ENCODE results near the gene TJP1.
"Not testable (repeated sequence)": the region's sequence is repeated elsewhere in the genome, so short reads cannot be mapped to it uniquely, and the experiment has no call there.

TJP1 gene

GRCh38 chr15:29698030-29698701, 124.1 kb downstream of the TJP1 start:
- no peak for DNase-seq

- DNase-seq = no peak
Observed at GRCh38 chr15:29696950-29697738, 125.1 kb downstream of the TJP1 start.

- DNase-seq = not testable (repeated sequence)
Observed at GRCh38 chr15:29696506-29696905, 125.8 kb downstream of the TJP1 start.

GRCh38 chr15:29695489-29696167, 126.6 kb downstream of the TJP1 start:
- no peak for DNase-seq

- DNase-seq = no peak
Observed at GRCh38 chr15:29693225-29693624, 129.0 kb downstream of the TJP1 start.

GRCh38 chr15:29692527-29692926, 129.7 kb downstream of the TJP1 start:
- DNase-seq = no peak

- no peak for DNase-seq
Observed at GRCh38 chr15:29690765-29691475, 131.3 kb downstream of the TJP1 start.

GRCh38 chr15:29689287-29689986, 132.8 kb downstream of the TJP1 start:
- no peak for DNase-seq

GRCh38 chr15:29688506-29689286, 133.6 kb downstream of the TJP1 start:
- DNase-seq = no peak

- no peak for DNase-seq
Observed at GRCh38 chr15:29687939-29688505, 134.2 kb downstream of the TJP1 start.

- DNase-seq = no peak
Observed at GRCh38 chr15:29687204-29687815, 135.0 kb downstream of the TJP1 start.

- DNase-seq = no peak
Observed at GRCh38 chr15:29686445-29687203, 135.6 kb downstream of the TJP1 start.

GRCh38 chr15:29686079-29686425, 136.2 kb downstream of the TJP1 start:
- no peak for DNase-seq

- no peak for DNase-seq
Observed at GRCh38 chr15:29685156-29686078, 136.9 kb downstream of the TJP1 start.

- no peak for DNase-seq
Observed at GRCh38 chr15:29682781-29683180, 139.5 kb downstream of the TJP1 start.

- DNase-seq = no peak
Observed at GRCh38 chr15:29682361-29682760, 139.9 kb downstream of the TJP1 start.

GRCh38 chr15:29681946-29682345, 140.3 kb downstream of the TJP1 start:
- DNase-seq = no peak

GRCh38 chr15:29681166-29681845, 141.0 kb downstream of the TJP1 start:
- DNase-seq = no peak
